ENCODE data around the gene FAT2. TPM values are rescaled to one million over a fixed set of nuclear protein-coding genes. Genes with fewer than 3 reads are reported as not detected.

FAT2 gene
- total RNA-seq, 1 experiment from 2014 or later: not detected

- H3K9ac ChIP-seq (ENCODE audit: low read length): no peak overlapping the region
- H3K27me3 ChIP-seq (ENCODE audit: low read length): no peaks in the 10 kb centered on the region
- no peak overlapping the region for H3K27ac ChIP-seq (ENCODE audit: low read length)
- no peak overlapping the region for H2AFZ ChIP-seq (ENCODE audit: low read length)
- H3K9me2 ChIP-seq (replicated peaks; ENCODE audit: insufficient read depth, low read length): no peaks in the 10 kb centered on the region
- no peak for DNase-seq
- peaks cover 2% of the 10 kb centered on the region for H3K4me1 ChIP-seq (ENCODE audit: low read length)
- H3K79me2 ChIP-seq (ENCODE audit: low read length): no peaks in the 10 kb centered on the region
- H3K4me2 ChIP-seq (ENCODE audit: low read depth, low read length, poor library complexity, severe bottlenecking): no peak overlapping the region
- H3K4me3 ChIP-seq (ENCODE audit: low read length): no peak overlapping the region
- no peaks in the 10 kb centered on the region for H4K20me1 ChIP-seq (ENCODE audit: insufficient read depth, low read depth, low read length)
- H3K36me3 ChIP-seq (ENCODE audit: insufficient read depth, low read length): no peaks in the 10 kb centered on the region
- H3K9me3 ChIP-seq (ENCODE audit: low read length): no peaks in the 10 kb centered on the region
These were observed 29.0 kb downstream of the FAT2 start for GRCh38 chr5:151562019-151562707.

GRCh38 chr5:151557951-151558350 is 33.2 kb downstream of the FAT2 start:
- Histone ChIP-seq H3K4me3 (ENCODE audit: low read length) (no peak overlapping the region), H3K27me3 (ENCODE audit: low read length) (no peaks in the 10 kb centered on the region), H3K27ac (ENCODE audit: low read length) (no peak overlapping the region), H3K36me3 (ENCODE audit: insufficient read depth, low read length) (no peaks in the 10 kb centered on the region), H3K4me2 (ENCODE audit: low read depth, low read length, poor library complexity, severe bottlenecking) (no peak overlapping the region), H3K4me1 (ENCODE audit: low read length) (peaks cover 6% of the 10 kb centered on the region), H4K20me1 (ENCODE audit: insufficient read depth, low read depth, low read length) (no peaks in the 10 kb centered on the region), H3K79me2 (ENCODE audit: low read length) (no peaks in the 10 kb centered on the region), H2AFZ (ENCODE audit: low read length) (no peak overlapping the region), H3K9me3 (ENCODE audit: low read length) (no peaks in the 10 kb centered on the region), H3K9ac (ENCODE audit: low read length) (no peak overlapping the region), H3K9me2 (replicated peaks; ENCODE audit: insufficient read depth, low read length) (no peaks in the 10 kb centered on the region)
- DNase-seq: no peak

- Histone ChIP-seq H4K20me1 (ENCODE audit: insufficient read depth, low read depth, low read length) (no peaks in the 10 kb centered on the region), H3K4me3 (ENCODE audit: low read length) (no peak overlapping the region), H3K27me3 (ENCODE audit: low read length) (no peaks in the 10 kb centered on the region), H2AFZ (ENCODE audit: low read length) (no peak overlapping the region), H3K9me3 (ENCODE audit: low read length) (no peaks in the 10 kb centered on the region), H3K4me1 (ENCODE audit: low read length) (peaks cover 6% of the 10 kb centered on the region), H3K36me3 (ENCODE audit: insufficient read depth, low read length) (no peaks in the 10 kb centered on the region), H3K4me2 (ENCODE audit: low read depth, low read length, poor library complexity, severe bottlenecking) (no peak overlapping the region), H3K79me2 (ENCODE audit: low read length) (no peaks in the 10 kb centered on the region), H3K9ac (ENCODE audit: low read length) (no peak overlapping the region), H3K9me2 (replicated peaks; ENCODE audit: insufficient read depth, low read length) (no peaks in the 10 kb centered on the region), H3K27ac (ENCODE audit: low read length) (no peak overlapping the region)
- no peak for DNase-seq
These were observed 33.7 kb downstream of the FAT2 start for GRCh38 chr5:151557466-151557865.

- Histone ChIP-seq H3K79me2 (ENCODE audit: low read length) (no peaks in the 10 kb centered on the region), H3K4me1 (ENCODE audit: low read length) (peaks cover 6% of the 10 kb centered on the region), H3K9me3 (ENCODE audit: low read length) (no peaks in the 10 kb centered on the region), H4K20me1 (ENCODE audit: insufficient read depth, low read depth, low read length) (no peaks in the 10 kb centered on the region), H3K4me3 (ENCODE audit: low read length) (no peak overlapping the region), H3K27me3 (ENCODE audit: low read length) (no peaks in the 10 kb centered on the region), H3K9me2 (replicated peaks; ENCODE audit: insufficient read depth, low read length) (no peaks in the 10 kb centered on the region), H3K27ac (ENCODE audit: low read length) (no peak overlapping the region), H3K9ac (ENCODE audit: low read length) (no peak overlapping the region), H3K4me2 (ENCODE audit: low read depth, low read length, poor library complexity, severe bottlenecking) (no peak overlapping the region), H2AFZ (ENCODE audit: low read length) (no peak overlapping the region), H3K36me3 (ENCODE audit: insufficient read depth, low read length) (no peaks in the 10 kb centered on the region)
- no peak for DNase-seq
These were observed 34.3 kb downstream of the FAT2 start for GRCh38 chr5:151556806-151557205.

GRCh38 chr5:151555760-151556576 is 35.2 kb downstream of the FAT2 start:
- Histone ChIP-seq H3K27ac (ENCODE audit: low read length) (no peak overlapping the region), H3K4me2 (ENCODE audit: low read depth, low read length, poor library complexity, severe bottlenecking) (no peak overlapping the region), H3K79me2 (ENCODE audit: low read length) (no peaks in the 10 kb centered on the region), H3K4me1 (ENCODE audit: low read length) (peaks cover 6% of the 10 kb centered on the region), H4K20me1 (ENCODE audit: insufficient read depth, low read depth, low read length) (no peaks in the 10 kb centered on the region), H3K4me3 (ENCODE audit: low read length) (no peak overlapping the region), H3K9me3 (ENCODE audit: low read length) (no peaks in the 10 kb centered on the region), H2AFZ (ENCODE audit: low read length) (no peak overlapping the region), H3K27me3 (ENCODE audit: low read length) (no peaks in the 10 kb centered on the region), H3K9ac (ENCODE audit: low read length) (no peak overlapping the region), H3K36me3 (ENCODE audit: insufficient read depth, low read length) (no peaks in the 10 kb centered on the region), H3K9me2 (replicated peaks; ENCODE audit: insufficient read depth, low read length) (no peaks in the 10 kb centered on the region)
- no peak for DNase-seq

- H4K20me1 ChIP-seq (ENCODE audit: insufficient read depth, low read depth, low read length): no peaks in the 10 kb centered on the region
- H3K27ac ChIP-seq (ENCODE audit: low read length): no peak overlapping the region
- no peak overlapping the region for H3K4me3 ChIP-seq (ENCODE audit: low read length)
- H3K4me2 ChIP-seq (ENCODE audit: low read depth, low read length, poor library complexity, severe bottlenecking): no peak overlapping the region
- H3K36me3 ChIP-seq (ENCODE audit: insufficient read depth, low read length): no peaks in the 10 kb centered on the region
- no peak for DNase-seq
- no peaks in the 10 kb centered on the region for H3K79me2 ChIP-seq (ENCODE audit: low read length)
- H3K9me2 ChIP-seq (replicated peaks; ENCODE audit: insufficient read depth, low read length): no peaks in the 10 kb centered on the region
- H3K9me3 ChIP-seq (ENCODE audit: low read length): no peaks in the 10 kb centered on the region
- H3K27me3 ChIP-seq (ENCODE audit: low read length): no peaks in the 10 kb centered on the region
- H3K4me1 ChIP-seq (ENCODE audit: low read length): peaks cover 6% of the 10 kb centered on the region
- no peak overlapping the region for H3K9ac ChIP-seq (ENCODE audit: low read length)
- no peak overlapping the region for H2AFZ ChIP-seq (ENCODE audit: low read length)
These were observed 37.4 kb downstream of the FAT2 start for GRCh38 chr5:151553695-151554094.

- H3K9me3 ChIP-seq (ENCODE audit: low read length): no peaks in the 10 kb centered on the region
- no peak overlapping the region for H3K4me2 ChIP-seq (ENCODE audit: low read depth, low read length, poor library complexity, severe bottlenecking)
- H3K36me3 ChIP-seq (ENCODE audit: insufficient read depth, low read length): no peaks in the 10 kb centered on the region
- no peaks in the 10 kb centered on the region for H3K27me3 ChIP-seq (ENCODE audit: low read length)
- no peak overlapping the region for H2AFZ ChIP-seq (ENCODE audit: low read length)
- no peak overlapping the region for H3K9ac ChIP-seq (ENCODE audit: low read length)
- no peaks in the 10 kb centered on the region for H3K79me2 ChIP-seq (ENCODE audit: low read length)
- H3K9me2 ChIP-seq (replicated peaks; ENCODE audit: insufficient read depth, low read length): no peaks in the 10 kb centered on the region
- H3K4me1 ChIP-seq (ENCODE audit: low read length): peaks cover 6% of the 10 kb centered on the region
- no peak overlapping the region for H3K4me3 ChIP-seq (ENCODE audit: low read length)
- no peak overlapping the region for H3K27ac ChIP-seq (ENCODE audit: low read length)
- H4K20me1 ChIP-seq (ENCODE audit: insufficient read depth, low read depth, low read length): no peaks in the 10 kb centered on the region
- no peak for DNase-seq
These were observed 37.9 kb downstream of the FAT2 start for GRCh38 chr5:151553130-151553670.

- Histone ChIP-seq H3K4me1 (ENCODE audit: low read length) (peaks cover 2% of the 10 kb centered on the region), H3K4me2 (ENCODE audit: low read depth, low read length, poor library complexity, severe bottlenecking) (no peak overlapping the region), H3K9me3 (ENCODE audit: low read length) (no peaks in the 10 kb centered on the region), H3K27ac (ENCODE audit: low read length) (no peak overlapping the region), H3K9me2 (replicated peaks; ENCODE audit: insufficient read depth, low read length) (no peaks in the 10 kb centered on the region), H3K4me3 (ENCODE audit: low read length) (no peak overlapping the region), H3K27me3 (ENCODE audit: low read length) (no peaks in the 10 kb centered on the region), H2AFZ (ENCODE audit: low read length) (no peak overlapping the region), H3K36me3 (ENCODE audit: insufficient read depth, low read length) (no peaks in the 10 kb centered on the region), H3K9ac (ENCODE audit: low read length) (no peak overlapping the region), H3K79me2 (ENCODE audit: low read length) (no peaks in the 10 kb centered on the region), H4K20me1 (ENCODE audit: insufficient read depth, low read depth, low read length) (no peaks in the 10 kb centered on the region)
- DNase-seq: no peak
These were observed 39.1 kb downstream of the FAT2 start for GRCh38 chr5:151551985-151552384.

Measured in Karpas-422 (cell line).